HEK293T (cell line): ENCODE results near the gene ZNF286A.
"Not testable (repeated sequence)": the region's sequence is repeated elsewhere in the genome, so short reads cannot be mapped to it uniquely, and the experiment has no call there.

Source experiments
- SP1 ChIP-seq: fragments of 450-650 bp; IDR thresholded peaks from 2 replicates; pipeline ENCODE4 v1.6.1; 2017
- SUZ12 ChIP-seq: fragments of 450-650 bp; IDR thresholded peaks from 2 replicates; pipeline ENCODE4 v1.6.1; 2016; ENCODE audit warnings: mild to moderate bottlenecking

DNA sequence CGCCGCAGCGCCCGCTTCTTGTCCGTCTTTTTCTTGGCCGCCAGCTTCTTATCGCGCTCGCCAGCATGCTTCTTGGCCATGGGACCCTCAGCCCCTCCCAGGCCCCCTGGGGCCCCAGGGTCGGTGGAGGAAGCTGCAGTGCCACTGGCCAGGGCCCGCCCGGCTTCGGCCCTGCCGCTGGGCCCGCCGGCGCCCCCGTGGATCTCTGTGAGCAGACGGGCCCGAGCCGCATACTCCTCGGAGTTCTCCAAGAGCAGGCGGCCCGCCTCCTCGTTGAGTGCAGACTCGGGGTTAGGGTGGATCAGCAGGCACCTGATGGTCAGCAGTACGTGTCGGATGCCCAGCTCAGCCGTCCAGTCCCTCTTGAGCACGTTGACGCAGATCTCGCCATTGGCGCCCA is 4.7 kb downstream of the ZNF286A start:
- not testable (repeated sequence) for TF ChIP-seq SUZ12, SP1
